HCT116 (cell line): ENCODE data around the gene GATAD2A. TPM values are rescaled to one million over a fixed set of nuclear protein-coding genes. Genes with fewer than 3 reads are reported as not detected.

ENCODE experiments used
- ATAC-seq: fragments of 200-7000 bp; cut with Tn5 transposase; 2 replicates; pipeline ENCODE4 v1.9.1; 2020; ENCODE audit warnings: mild to moderate bottlenecking, moderate library complexity
- BruUV-seq: library from RNA; stranded (reverse); fragments of 400-500 nt; replicated peaks from 2 replicates; lab custom pipeline; 2021; lab: Mats Ljungman, UMichigan
- CTCF ChIA-PET: fragments of 300-600 bp; sonication (Branson Sonifier 250); formaldehyde crosslinking; loops from one replicate; lab custom pipeline; 2021; ENCODE audit warnings: antibody characterized with exemption; lab: Charles Lee
- POLR2A ChIA-PET: fragments of 300-600, 350-600 bp; sonication (Branson Sonifier 250); formaldehyde crosslinking; loops from one replicate; lab custom pipeline; 2021; ENCODE audit warnings: antibody characterized with exemption; lab: Charles Lee
- RAD21 ChIA-PET, 2 experiments: fragments of 300-600 bp; sonication (Branson Sonifier 250); formaldehyde crosslinking; loops; one replicate each; lab custom pipeline; 2023; ENCODE audit warnings: low total read pairs in 2 of 2; ENCODE audit not compliant: uncharacterized antibody in 2 of 2, unreplicated experiment in 2 of 2, low non-redundant PET in 1 of 2; lab: Charles Lee
- DNase-seq: peaks from one replicate; pipeline ENCODE4 v3.0.0-alpha.2; 2010; ENCODE audit warnings: low read depth, low spot score
- H2AFZ ChIP-seq: fragments of 200-600 bp; shearing (Covaris generic), sonication (generic); 2 replicates; pipeline ENCODE4 v1.6.1; 2017; ENCODE audit warnings: low read depth, mixed run types, mixed read lengths, antibody characterized with exemption, low read length; ENCODE audit not compliant: poor library complexity, severe bottlenecking
- H3K27ac ChIP-seq: 2 replicates; pipeline ENCODE4 v1.5.1; 2012; ENCODE audit warnings: low read depth, low read length
- H3K27me3 ChIP-seq: fragments of 200-600 bp; sonication (generic); 2 replicates; pipeline ENCODE4 v1.6.1; 2016; ENCODE audit warnings: mixed run types, low read length, mixed read lengths; ENCODE audit not compliant: insufficient read depth
- H3K36me3 ChIP-seq, 2 experiments: fragments of 200-500 bp in 1 of 2; fragments of 200-600 bp in 1 of 2; sonication (Bioruptor generic) in 1 of 2; sonication (generic) in 1 of 2; 2 replicates each; pipeline versions ENCODE4 v1.5.1 to v1.6.1; 2014 to 2016; ENCODE audit warnings: low read length in 2 of 2, inconsistent platforms in 1 of 2, mixed read lengths in 1 of 2, mixed run types in 1 of 2; ENCODE audit not compliant: insufficient read depth in 2 of 2, control insufficient read depth in 1 of 2
- H3K4me1 ChIP-seq, 2 experiments: fragments of 200-600 bp in 1 of 2; sonication (generic) in 1 of 2; 2 replicates each; pipeline versions ENCODE4 v1.5.1 to v1.6.1; 2012 to 2017; ENCODE audit warnings: low read length in 2 of 2, inconsistent platforms in 1 of 2, mild to moderate bottlenecking in 1 of 2, mixed read lengths in 1 of 2, mixed run types in 1 of 2, moderate library complexity in 1 of 2; ENCODE audit not compliant: insufficient read depth in 2 of 2, control insufficient read depth in 1 of 2
- H3K4me2 ChIP-seq: fragments of 200-600 bp; sonication (generic); 2 replicates; pipeline ENCODE4 v1.6.1; 2017; ENCODE audit warnings: mixed run types, low read length, mixed read lengths
- H3K4me3 ChIP-seq, 2 experiments: fragments of 200-600 bp in 1 of 2; sonication (generic) in 1 of 2; replicated peaks in 1 of 2; 2 replicates each; pipeline ENCODE4 v1.5.1; 2011 to 2016; ENCODE audit warnings: low read length in 2 of 2, control low read depth in 1 of 2, low read depth in 1 of 2, mild to moderate bottlenecking in 1 of 2, mixed read lengths in 1 of 2, mixed run types in 1 of 2
- H3K79me2 ChIP-seq: fragments of 200-600 bp; sonication (generic); 2 replicates; pipeline ENCODE4 v1.6.1; 2017; ENCODE audit warnings: mild to moderate bottlenecking, mixed run types, low read length, moderate library complexity, mixed read lengths; ENCODE audit not compliant: insufficient read depth
- H3K9ac ChIP-seq: fragments of 200-600 bp; sonication (generic); 2 replicates; pipeline ENCODE4 v1.6.1; 2016; ENCODE audit warnings: low read length, mixed read lengths
- H3K9me2 ChIP-seq: fragments of 200-600 bp; sonication (generic), shearing (Covaris generic); 2 replicates; pipeline ENCODE4 v1.6.1; 2017; ENCODE audit warnings: mixed run types, mild to moderate bottlenecking, moderate library complexity; ENCODE audit not compliant: insufficient read depth
- H3K9me3 ChIP-seq, 2 experiments: fragments of 200-500 bp in 1 of 2; fragments of 200-600 bp in 1 of 2; sonication (Bioruptor generic) in 1 of 2; sonication (generic) in 1 of 2; 2 replicates each; pipeline ENCODE4 v1.6.1; 2014 to 2017; ENCODE audit warnings: low read length in 2 of 2, mixed read lengths in 2 of 2, inconsistent platforms in 1 of 2, low read depth in 1 of 2, mild to moderate bottlenecking in 1 of 2, mixed run types in 1 of 2, moderate library complexity in 1 of 2; ENCODE audit not compliant: control insufficient read depth in 1 of 2, insufficient read depth in 1 of 2
- H4K20me1 ChIP-seq: fragments of 200-600 bp; sonication (generic), shearing (Covaris generic); 2 replicates; pipeline ENCODE4 v1.6.1; 2017; ENCODE audit warnings: mixed run types, mild to moderate bottlenecking, moderate library complexity; ENCODE audit not compliant: insufficient read depth
- CBX3 ChIP-seq: IDR thresholded peaks from 2 replicates; pipeline ENCODE4 v1.6.1; 2012; ENCODE audit warnings: low read depth
- CEBPB ChIP-seq: IDR thresholded peaks from 2 replicates; pipeline ENCODE4 v1.6.1; 2012; ENCODE audit warnings: low read depth
- ELF1 ChIP-seq: IDR thresholded peaks from 2 replicates; pipeline ENCODE4 v1.6.1; 2012; ENCODE audit warnings: low read depth, borderline replicate concordance
- EZH2 ChIP-seq: fragments of 200-600 bp; sonication (generic); IDR thresholded peaks from 2 replicates; pipeline ENCODE4 v1.6.1; 2017; ENCODE audit warnings: antibody characterized with exemption, mixed run types
- EZH2phosphoT487 ChIP-seq: fragments of 200-600 bp; IDR thresholded peaks from 2 replicates; pipeline ENCODE4 v1.6.1; 2018; ENCODE audit warnings: antibody characterized with exemption, borderline replicate concordance
- FOSL1 ChIP-seq: IDR thresholded peaks from 2 replicates; pipeline ENCODE4 v1.6.1; 2012; ENCODE audit warnings: low read depth
- JUND ChIP-seq: IDR thresholded peaks from 2 replicates; pipeline ENCODE4 v1.6.1; 2012
- MAX ChIP-seq: IDR thresholded peaks from 2 replicates; pipeline ENCODE4 v1.6.1; 2012
- POLR2A ChIP-seq: IDR thresholded peaks from 2 replicates; pipeline ENCODE4 v1.7.0; 2011; ENCODE audit warnings: borderline replicate concordance; ENCODE audit not compliant: insufficient read depth, insufficient read length; ENCODE audit errors: extremely low read depth
- POLR2AphosphoS5 ChIP-seq: IDR thresholded peaks from 2 replicates; pipeline ENCODE4 v1.6.1; 2011; ENCODE audit warnings: mild to moderate bottlenecking, low read depth, low read length, moderate library complexity
- RAD21 ChIP-seq: IDR thresholded peaks from 2 replicates; pipeline ENCODE4 v1.6.1; 2012; ENCODE audit warnings: low read depth, mild to moderate bottlenecking
- REST ChIP-seq: IDR thresholded peaks from 2 replicates; pipeline ENCODE4 v1.6.1; 2012; ENCODE audit warnings: low read depth
- SIN3A ChIP-seq: IDR thresholded peaks from 2 replicates; pipeline ENCODE4 v1.6.1; 2012; ENCODE audit warnings: low read depth
- SP1 ChIP-seq: IDR thresholded peaks from 2 replicates; pipeline ENCODE4 v1.6.1; 2012; ENCODE audit warnings: low read depth
- TCF7L2 ChIP-seq: IDR thresholded peaks from 2 replicates; pipeline ENCODE4 v1.7.0; 2011; ENCODE audit warnings: borderline replicate concordance, inconsistent platforms; ENCODE audit not compliant: insufficient read depth, insufficient read length; ENCODE audit errors: extremely low read depth
- YY1 ChIP-seq: IDR thresholded peaks from 2 replicates; pipeline ENCODE4 v1.6.1; 2011; ENCODE audit warnings: low read length, low read depth, moderate library complexity, mild to moderate bottlenecking; ENCODE audit not compliant: insufficient replicate concordance; ENCODE audit errors: extremely low read depth
- ZFX ChIP-seq: fragments of 450-650 bp; IDR thresholded peaks from 2 replicates; pipeline ENCODE4 v1.6.1; 2017
- ZNF274 ChIP-seq: fragments of 200-500 bp; sonication (Bioruptor generic); IDR thresholded peaks from 2 replicates; pipeline ENCODE4 v1.6.1; 2014; ENCODE audit warnings: mild to moderate bottlenecking, low read depth, low read length, inconsistent platforms
- intact Hi-C: fragments of 100-400 bp; cut with micrococcal nuclease; formaldehyde crosslinking; loops from 2 replicates; pipeline ENCODE4 v1.10.0; 2022
- total RNA-seq: library from RNA; stranded (reverse); gene quantifications from one replicate; pipeline ENCODE4 v1.2.1, GENCODE V29; 2021; ENCODE audit not compliant: unreplicated experiment
- TF ChIP-seq, protein P1 (sequence below): IDR thresholded peaks from 2 replicates; pipeline ENCODE4 v1.6.1; 2011; ENCODE audit warnings: mild to moderate bottlenecking, low read length, moderate library complexity; ENCODE audit not compliant: insufficient replicate concordance; ENCODE audit errors: extremely low read depth
- TF ChIP-seq, protein P2 (sequence below): IDR thresholded peaks from 2 replicates; pipeline ENCODE4 v1.6.1; 2012

The GATAD2A gene
- total RNA-seq, 1 experiment from 2014 or later, result 130 TPM

DNA sequence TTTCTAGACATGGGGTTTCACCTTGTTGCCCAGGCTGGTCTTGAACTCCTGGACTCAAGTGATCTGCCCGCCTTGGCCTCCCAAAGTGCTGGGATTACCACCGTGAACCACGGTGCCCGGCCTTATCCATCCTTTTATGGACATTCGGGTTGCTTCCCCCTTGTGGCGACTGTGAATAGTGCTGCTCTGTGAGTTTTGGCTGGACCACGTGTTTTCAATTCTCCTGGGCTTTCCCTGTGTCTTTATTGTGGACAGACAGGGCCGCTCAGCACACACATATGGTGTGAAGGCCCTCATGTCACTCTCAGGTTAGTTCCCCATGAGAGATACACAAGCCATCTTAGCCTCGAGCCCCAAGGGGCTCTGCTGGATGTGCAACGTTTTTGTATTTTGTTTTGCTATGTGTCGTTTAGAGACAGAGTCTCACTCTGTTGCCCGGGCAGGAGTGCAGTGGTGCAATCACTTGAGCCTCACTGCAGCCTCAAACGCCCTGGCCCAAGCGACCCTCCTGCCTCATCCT, 44.3 kb upstream of the GATAD2A start:
- H3K79me2 ChIP-seq, result no peaks in the 10 kb centered on the region
- H3K4me3 ChIP-seq, result no peak overlapping the region
- H3K4me1 ChIP-seq, result peaks cover 12 to 30% of the 10 kb centered on the region in 2 experiments
- POLR2A ChIA-PET, result interaction anchor here (0.7 kb wide), 1 partner anchor 18 kb away, joined by 3 read pairs; no protein-coding TSS in a partner anchor
- no peaks in the 10 kb centered on the region for H3K9me3 ChIP-seq
- H4K20me1 ChIP-seq, result no peaks in the 10 kb centered on the region
- no peaks in the 10 kb centered on the region for H3K27me3 ChIP-seq
- no TSS peak for BruUV-seq
- 0 out of 2 replicates have a peak overlapping the region, but pooled peaks have one; percentile 3 for H3K4me2 ChIP-seq
- DNase-seq (peak; percentile 85), ATAC-seq (peak; percentile 87)
- H3K27ac ChIP-seq, result peak overlapping the region; percentile 3; the same call in 1 of the 2 replicates
- intact Hi-C loops, result no loop called here
- no peaks in the 10 kb centered on the region for H3K9me2 ChIP-seq
- no peaks in the 10 kb centered on the region; a peak in 1 of 4 replicates for H3K36me3 ChIP-seq
- CTCF ChIA-PET, result interaction anchor here (0.7 to 1.5 kb wide), 4 partner anchors 12 to 132 kb away, joined by 3 to 5 read pairs (median 4); no protein-coding TSS in a partner anchor
- RAD21 ChIA-PET, result no interaction called here
- no peak overlapping the region for H2AFZ ChIP-seq
- H3K9ac ChIP-seq, result peak overlapping the region; percentile 28; the same call in 1 of the 2 replicates
- TF ChIP-seq, protein P1, sequence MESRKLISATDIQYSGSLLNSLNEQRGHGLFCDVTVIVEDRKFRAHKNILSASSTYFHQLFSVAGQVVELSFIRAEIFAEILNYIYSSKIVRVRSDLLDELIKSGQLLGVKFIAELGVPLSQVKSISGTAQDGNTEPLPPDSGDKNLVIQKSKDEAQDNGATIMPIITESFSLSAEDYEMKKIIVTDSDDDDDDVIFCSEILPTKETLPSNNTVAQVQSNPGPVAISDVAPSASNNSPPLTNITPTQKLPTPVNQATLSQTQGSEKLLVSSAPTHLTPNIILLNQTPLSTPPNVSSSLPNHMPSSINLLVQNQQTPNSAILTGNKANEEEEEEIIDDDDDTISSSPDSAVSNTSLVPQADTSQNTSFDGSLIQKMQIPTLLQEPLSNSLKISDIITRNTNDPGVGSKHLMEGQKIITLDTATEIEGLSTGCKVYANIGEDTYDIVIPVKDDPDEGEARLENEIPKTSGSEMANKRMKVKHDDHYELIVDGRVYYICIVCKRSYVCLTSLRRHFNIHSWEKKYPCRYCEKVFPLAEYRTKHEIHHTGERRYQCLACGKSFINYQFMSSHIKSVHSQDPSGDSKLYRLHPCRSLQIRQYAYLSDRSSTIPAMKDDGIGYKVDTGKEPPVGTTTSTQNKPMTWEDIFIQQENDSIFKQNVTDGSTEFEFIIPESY, result no peak
- TF ChIP-seq, protein P2, sequence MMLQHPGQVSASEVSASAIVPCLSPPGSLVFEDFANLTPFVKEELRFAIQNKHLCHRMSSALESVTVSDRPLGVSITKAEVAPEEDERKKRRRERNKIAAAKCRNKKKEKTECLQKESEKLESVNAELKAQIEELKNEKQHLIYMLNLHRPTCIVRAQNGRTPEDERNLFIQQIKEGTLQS, result no peak
- TF ChIP-seq CEBPB (no peak), REST (no peak), JUND (no peak), POLR2AphosphoS5 (no peak), ZNF274 (no peak), EZH2phosphoT487 (no peak), ZFX (no peak), MAX (peak; percentile 90), YY1 (no peak), CBX3 (0 out of 2 replicates have a peak, but pooled peaks have one; percentile 29), EZH2 (no peak), TCF7L2 (no peak), RAD21 (peak; percentile 54), FOSL1 (no peak), SP1 (no peak), ELF1 (no peak), POLR2A (no peak), SIN3A (no peak)
